Posterior cingulate gyrus (tissue), 11 donors: ENCODE measurements around the gene SEZ6L2.
"Not testable (repeated sequence)": the region's sequence is repeated elsewhere in the genome, so short reads cannot be mapped to it uniquely, and the experiment has no call there.

Experiments used
- DNase-seq, 10 donors: peaks; one replicate each; pipeline versions ENCODE4 v3.0.0 to v3.0.0-alpha.2; 2020 to 2021; ENCODE audit warnings: mixed read lengths in 3 of 10
- intact Hi-C: fragments of 100-400 bp; cut with DNase I; formaldehyde crosslinking; loops from one replicate; pipeline ENCODE4 v1.15.1; 2023

The SEZ6L2 gene

DNA sequence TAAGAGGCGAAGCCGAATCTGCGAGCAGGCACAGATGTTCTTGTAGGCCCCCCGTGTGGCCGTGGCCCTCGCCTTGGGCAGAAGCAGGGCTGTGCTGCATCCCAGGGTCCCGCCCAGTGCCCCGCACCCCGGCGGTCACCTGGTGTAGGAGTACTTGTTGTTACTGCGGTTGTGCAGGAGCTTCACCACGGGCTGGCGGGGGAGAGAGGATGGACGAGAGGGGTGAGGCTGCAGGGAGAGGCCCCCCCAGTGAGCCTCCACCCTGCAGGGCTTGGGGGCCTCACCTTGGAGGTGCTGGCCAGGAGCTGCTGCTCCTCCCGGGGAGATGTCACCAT, 12.3 kb upstream of the SEZ6L2 start:
- intact Hi-C loops = no loop called here
- DNase-seq = peak in 2 of 10 donors; percentile 59 to 82

GRCh38 chr16:29910819-29911675, 11.7 kb upstream of the SEZ6L2 start:
- DNase-seq = peak in 2 of 10 donors; percentile 61 to 82
- intact Hi-C loops = no loop called here

DNA sequence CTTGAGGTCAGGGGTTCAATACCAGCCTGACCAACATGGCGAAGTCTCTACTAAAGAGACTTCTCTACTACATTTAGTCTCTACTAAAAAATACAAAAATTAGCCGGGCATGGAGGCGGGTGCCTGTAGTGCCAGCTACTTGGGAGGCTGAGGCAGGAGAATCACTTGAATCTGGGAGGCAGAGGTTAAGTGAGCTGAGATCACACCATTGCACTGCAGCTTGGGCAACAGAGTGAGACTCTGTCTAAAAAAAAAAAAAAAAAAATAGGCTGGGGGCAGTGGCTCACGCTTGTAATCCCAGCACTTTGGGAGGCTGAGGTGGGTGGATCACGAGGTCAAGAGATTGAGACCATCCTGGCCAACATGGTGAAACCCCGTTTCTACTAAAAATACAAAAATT, 10.5 kb upstream of the SEZ6L2 start:
- DNase-seq = peak in 2 of 10 donors; percentile 4 to 21
- intact Hi-C loops = not testable (repeated sequence)

GRCh38 chr16:29909391-29909790, 10.0 kb upstream of the SEZ6L2 start:
- intact Hi-C loops = no loop called here
- no peak for DNase-seq

- peak in 2 of 10 donors; percentile 1 to 11 for DNase-seq
- intact Hi-C loops = no loop called here
These were observed 9.4 kb upstream of the SEZ6L2 start for GRCh38 chr16:29908719-29909220.

- intact Hi-C loops = no loop called here
- peak in 2 of 10 donors; percentile 33 to 46 for DNase-seq
These were observed 8.6 kb upstream of the SEZ6L2 start for GRCh38 chr16:29907973-29908372.

DNA sequence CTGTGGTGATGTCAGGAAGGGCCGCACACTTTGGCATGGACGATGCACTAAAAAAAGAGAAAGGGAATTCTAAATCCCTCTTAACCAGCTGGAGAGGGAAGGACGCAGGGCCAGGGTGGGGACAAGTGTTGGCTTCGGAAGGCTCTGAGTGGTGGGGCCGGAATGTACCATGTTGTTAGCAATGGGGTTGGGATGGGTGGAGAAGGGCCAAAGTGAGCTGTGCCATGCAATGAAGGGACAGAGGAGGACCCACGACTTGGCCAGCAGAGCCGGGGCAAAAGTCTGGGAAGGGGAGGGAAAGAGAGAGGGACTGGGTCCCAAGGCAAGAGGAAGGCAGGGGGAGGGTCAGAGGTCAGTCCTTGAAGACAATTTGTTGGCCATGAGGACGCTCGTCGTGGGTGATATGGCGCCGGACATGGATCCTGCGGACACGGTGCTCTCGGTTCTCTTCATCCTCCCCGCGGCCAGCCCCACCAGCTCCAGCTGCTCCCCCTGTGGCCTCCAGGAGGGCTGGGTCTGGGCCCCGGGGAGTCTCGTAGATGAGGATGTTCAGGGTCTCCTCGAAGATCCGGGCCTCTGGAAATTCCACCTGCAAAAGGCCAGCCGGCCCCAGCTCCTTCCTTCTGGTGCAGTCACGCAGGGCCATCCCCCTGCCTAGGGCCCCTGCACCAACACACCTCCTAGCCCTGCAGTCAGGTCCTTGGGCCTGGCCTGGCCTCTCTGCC, 7.3 kb upstream of the SEZ6L2 start:
- intact Hi-C loops = no loop called here
- DNase-seq = peak in 2 of 10 donors; percentile 69 to 85

- intact Hi-C loops = no loop called here
- peak in 2 of 10 donors; percentile 54 to 71 for DNase-seq
These were observed 6.3 kb upstream of the SEZ6L2 start for GRCh38 chr16:29905668-29906067.

DNA sequence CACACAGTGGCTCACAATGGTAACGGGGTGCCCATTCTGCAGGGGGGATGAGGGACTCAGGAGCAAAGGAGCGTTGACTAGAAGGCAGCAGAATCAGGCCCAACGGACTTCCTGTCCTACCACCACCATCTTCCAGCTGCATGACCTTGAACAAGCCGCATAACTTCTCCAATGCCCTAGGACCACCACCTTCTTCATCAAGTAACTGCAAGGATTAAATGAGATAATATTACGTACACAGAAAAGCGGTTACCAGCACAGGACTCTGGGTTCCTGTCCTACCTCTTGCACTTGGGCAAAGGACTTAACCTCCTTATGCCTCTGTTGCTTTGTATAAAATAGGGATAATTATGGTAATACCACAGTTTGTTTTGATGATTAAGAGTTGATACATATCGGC, 5.6 kb upstream of the SEZ6L2 start:
- intact Hi-C loops = no loop called here
- DNase-seq = no peak

GRCh38 chr16:29903590-29903989, 4.2 kb upstream of the SEZ6L2 start:
- peak in 1 of 10 donors; percentile 14 for DNase-seq
- intact Hi-C loops = no loop called here

- peak in 1 of 10 donors; percentile 69 for DNase-seq
- intact Hi-C loops = loop anchor here (2.0 kb wide), 2 partner anchors 25 to 95 kb away; partner anchors contain the start of genes KCTD13 and MAZ
These were observed 2.2 kb upstream of the SEZ6L2 start for GRCh38 chr16:29901607-29901945.

- DNase-seq = peak in 1 of 10 donors; percentile 69
- intact Hi-C loops = loop anchor here (2.0 kb wide), 2 partner anchors 26 to 94 kb away; partner anchors contain the start of genes KCTD13 and MAZ
These were observed 1.7 kb upstream of the SEZ6L2 start for GRCh38 chr16:29900888-29901606.

DNA sequence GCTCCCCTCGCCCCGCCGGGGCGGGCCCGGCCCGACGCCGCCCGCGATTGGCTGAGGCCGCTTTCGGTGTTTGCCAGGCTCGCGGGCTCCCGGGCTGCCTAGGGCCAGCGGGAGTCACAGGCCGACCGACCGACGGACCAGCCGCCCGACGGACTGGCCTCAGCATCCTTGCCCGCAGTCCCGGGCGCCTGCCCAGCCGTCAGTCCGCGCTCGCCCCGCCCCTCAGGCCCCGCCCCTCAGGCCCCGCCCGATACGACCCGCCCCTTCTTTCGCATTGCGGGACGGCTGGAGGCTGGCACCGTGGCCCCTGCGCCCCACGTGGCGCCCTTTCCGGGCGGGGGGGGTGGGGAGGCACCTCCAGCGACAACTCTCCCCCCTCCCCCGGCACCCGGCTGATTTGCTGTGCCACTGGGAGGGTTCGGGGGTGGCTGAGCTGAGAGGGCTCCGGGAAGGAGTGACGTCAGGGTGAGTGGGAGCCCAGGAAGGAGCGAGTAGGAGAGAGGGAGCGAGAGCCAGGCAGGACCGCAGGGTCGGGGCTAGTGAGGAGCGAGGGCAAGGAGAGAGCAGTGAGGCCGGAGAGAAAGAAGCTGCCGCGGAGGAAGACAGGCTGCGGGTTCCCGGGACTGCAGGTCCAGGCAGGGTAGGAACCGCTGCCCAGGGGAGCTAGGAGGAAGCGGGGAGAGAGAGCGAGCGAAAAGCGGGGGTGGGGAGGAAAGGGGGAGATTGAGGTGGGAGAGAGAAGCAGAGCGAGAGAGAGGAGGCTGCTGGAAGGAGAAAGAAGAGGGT, 945 bp upstream of the SEZ6L2 start, which contains the start of gene ASPHD1:
Gene ASPHD1, plus strand, starts transcription at position 387 of the 786 bp plus-strand sequence. CDS start 484 bp downstream, outside the sequence.
- DNase-seq = peak; percentile 74 to 98 (median 87)
- intact Hi-C loops = loop anchor here (2.0 kb wide), 2 partner anchors 27 to 93 kb away; partner anchors contain the start of genes KCTD13 and MAZ

DNA sequence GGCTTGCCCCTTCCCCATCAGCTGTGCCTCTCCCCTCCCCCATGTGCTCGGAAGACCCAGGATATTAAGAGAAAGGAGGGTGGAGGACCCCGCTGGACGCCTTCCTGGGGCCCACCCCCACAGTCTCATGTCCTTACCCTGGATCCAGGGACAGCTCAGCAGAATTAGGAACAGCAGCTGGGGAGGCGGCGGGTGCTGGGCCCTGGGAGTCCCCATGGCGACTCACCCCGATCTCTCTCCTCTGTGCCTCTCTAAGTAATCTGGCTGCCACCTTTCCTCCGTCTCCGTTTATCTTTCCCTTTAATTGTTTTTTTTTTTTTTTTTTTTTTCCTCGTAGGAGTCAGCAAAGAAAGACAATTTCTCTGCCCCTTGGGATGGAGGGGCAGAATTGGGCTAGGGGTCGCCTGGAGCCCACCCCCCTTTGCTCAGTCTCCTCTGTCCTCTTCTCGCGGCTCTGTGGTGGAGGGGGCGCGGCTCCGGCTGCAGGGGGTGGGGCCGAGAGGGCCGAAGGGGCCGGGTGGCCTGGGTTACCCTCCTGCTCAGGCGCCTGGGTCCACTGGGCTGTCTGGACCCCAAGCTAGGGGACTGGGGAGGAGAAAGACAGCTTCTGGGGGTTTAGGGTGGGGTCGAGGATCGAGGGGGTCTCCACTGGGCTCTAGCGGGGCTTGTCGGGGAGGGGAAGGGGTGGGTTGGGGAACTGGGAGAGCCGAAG, 390 bp downstream of the SEZ6L2 start:
- intact Hi-C loops = loop anchor here (2.0 kb wide), 1 partner anchor 74 kb away; the partner anchor contains the start of gene TAOK2
- DNase-seq = peak in 4 of 10 donors; percentile 32 to 91 (median 78)

- DNase-seq = peak in 2 of 10 donors; percentile 30 to 44
- intact Hi-C loops = loop anchor here (2.0 kb wide), 1 partner anchor 75 kb away; the partner anchor contains the start of gene TAOK2
These were observed 1.1 kb downstream of the SEZ6L2 start for GRCh38 chr16:29898135-29898803.

DNA sequence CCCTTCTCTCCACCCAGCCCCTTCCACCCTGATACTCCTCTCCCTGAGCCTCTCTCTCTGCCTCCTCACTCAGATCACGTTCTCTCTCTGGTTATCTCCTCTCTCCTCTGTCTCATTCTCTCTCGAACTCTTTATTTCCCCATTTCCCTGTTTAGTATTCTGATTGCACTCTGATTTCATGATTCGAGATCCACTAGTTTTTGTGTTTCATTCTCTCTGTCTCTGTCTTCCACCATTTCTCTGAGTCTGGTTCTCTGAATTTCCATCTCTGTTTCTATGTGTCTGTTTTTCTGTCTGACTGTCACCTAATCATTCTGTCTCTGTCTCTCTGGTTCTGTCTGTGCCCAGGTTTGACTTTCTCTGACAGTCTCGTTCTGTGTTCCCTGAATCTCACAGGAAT, 2.0 kb downstream of the SEZ6L2 start:
- no peak for DNase-seq
- intact Hi-C loops = no loop called here

GRCh38 chr16:29896841-29897240, 2.5 kb downstream of the SEZ6L2 start:
- DNase-seq = peak in 2 of 10 donors; percentile 33 to 62
- intact Hi-C loops = no loop called here

- intact Hi-C loops = no loop called here
- DNase-seq = peak in 1 of 10 donors; percentile 66
These were observed 5.0 kb downstream of the SEZ6L2 start for GRCh38 chr16:29894352-29894751.
